HepG2 (cell line): ENCODE results near the gene PRKCE. TPM values are rescaled to one million over a fixed set of nuclear protein-coding genes. Genes with fewer than 3 reads are reported as not detected.

Experiments
- ATAC-seq: fragments of 200-7000 bp; cut with Tn5 transposase; 3 replicates; pipeline ENCODE4 v1.9.1; 2020; ENCODE audit warnings: mild to moderate bottlenecking, moderate library complexity
- BruUV-seq: library from RNA; stranded (reverse); fragments of 400-500 nt; replicated peaks from 2 replicates; lab custom pipeline; 2021; lab: Mats Ljungman, UMichigan
- CTCF ChIA-PET: fragments of 300-600 bp; formaldehyde crosslinking; extraction: SDS; loops from one replicate; lab custom pipeline; 2021; ENCODE audit warnings: low total read pairs, inconsistent platforms, low intra/inter-chr PET ratio; lab: Yijun Ruan, JAX
- POLR2A ChIA-PET: fragments of 350-600 bp; sonication (Branson Sonifier 250); formaldehyde crosslinking; loops from one replicate; lab custom pipeline; 2020; ENCODE audit warnings: antibody characterized with exemption, inconsistent platforms; lab: Yijun Ruan, JAX
- DNase-seq: peaks from one replicate; pipeline ENCODE4 v3.0.0-alpha.2; 2015; ENCODE audit warnings: low spot score
- FAIRE-seq: peaks from 3 replicates; lab custom pipeline; 2011; peaks lifted over from hg19 to GRCh38; lab: Jason Lieb, UNC
- H2AFZ ChIP-seq: one replicate; pipeline ENCODE4 v1.6.1; 2011; ENCODE audit warnings: low read length, inconsistent platforms
- H3K27ac ChIP-seq: fragments of 300-600 bp; 3 replicates; pipeline ENCODE4 v1.8.0; 2011; ENCODE audit warnings: mixed run types, mild to moderate bottlenecking, mixed read lengths, low read length, inconsistent platforms; ENCODE audit not compliant: insufficient read depth; ENCODE audit errors: extremely low read length
- H3K27me3 ChIP-seq, 2 experiments: fragments of 200-600 bp in 1 of 2; 2 replicates in 1 of 2; 3 replicates in 1 of 2; pipeline versions ENCODE4 v1.6.0 to v1.8.0; 2011; ENCODE audit warnings: low read length in 2 of 2, mild to moderate bottlenecking in 2 of 2, moderate library complexity in 2 of 2, inconsistent platforms in 1 of 2; ENCODE audit not compliant: insufficient read depth in 2 of 2, control insufficient read depth in 1 of 2
- H3K36me3 ChIP-seq, 2 experiments: fragments of 200-600 bp in 1 of 2; replicated peaks in 1 of 2; 2 replicates in 1 of 2; 3 replicates in 1 of 2; pipeline versions ENCODE4 v1.5.1 to v1.8.0; 2011; ENCODE audit warnings: low read length in 2 of 2, inconsistent platforms in 1 of 2; ENCODE audit not compliant: insufficient read depth in 2 of 2, control insufficient read depth in 1 of 2
- H3K4me1 ChIP-seq: 2 replicates; pipeline ENCODE4 v1.5.1; 2012; ENCODE audit warnings: low read length, inconsistent platforms; ENCODE audit not compliant: insufficient read depth
- H3K4me2 ChIP-seq: 2 replicates; pipeline ENCODE4 v1.6.0; 2011; ENCODE audit warnings: low read depth, low read length, inconsistent platforms
- H3K4me3 ChIP-seq, 3 experiments: fragments of 200-600 bp in 1 of 3; sonication (generic), shearing (Covaris generic) in 1 of 3; replicated peaks in 1 of 3; 2 replicates each; pipeline ENCODE4 v1.5.1; 2011 to 2016; ENCODE audit warnings: low read length in 3 of 3, inconsistent platforms in 2 of 3, low read depth in 2 of 3, mild to moderate bottlenecking in 2 of 3, control low read depth in 1 of 3, mixed read lengths in 1 of 3; ENCODE audit not compliant: insufficient read depth in 1 of 3
- H3K79me2 ChIP-seq: one replicate; pipeline ENCODE4 v1.6.1; 2011; ENCODE audit warnings: low read length, inconsistent platforms; ENCODE audit not compliant: insufficient read depth
- H3K9ac ChIP-seq: 2 replicates; pipeline ENCODE4 v1.6.0; 2011; ENCODE audit warnings: mild to moderate bottlenecking, low read depth, low read length, inconsistent platforms; ENCODE audit not compliant: insufficient read depth
- H3K9me3 ChIP-seq: 2 replicates; pipeline ENCODE4 v1.5.1; 2012; ENCODE audit warnings: mild to moderate bottlenecking, low read length
- H4K20me1 ChIP-seq: 2 replicates; pipeline ENCODE4 v1.6.0; 2011; ENCODE audit warnings: inconsistent platforms, mild to moderate bottlenecking, low read length, moderate library complexity; ENCODE audit not compliant: insufficient read depth
- CBX5 ChIP-seq: sonication (generic); formaldehyde crosslinking; IDR thresholded peaks from 2 replicates; pipeline ENCODE4 v1.4.0; 2020; ENCODE audit warnings: missing genetic modification reagents, borderline replicate concordance
- ETV5 ChIP-seq: IDR thresholded peaks from 2 replicates; pipeline ENCODE4 v1.6.1; 2018; ENCODE audit warnings: missing biosample characterization, missing genetic modification reagents, inconsistent platforms, borderline replicate concordance
- IKZF4 ChIP-seq: sonication (generic); formaldehyde crosslinking; IDR thresholded peaks from 2 replicates; pipeline ENCODE4 v1.5.1; 2020; ENCODE audit warnings: borderline replicate concordance, mild to moderate bottlenecking, low read depth, missing genetic modification reagents; ENCODE audit errors: not compliant biosample characterization
- PRPF4 ChIP-seq: fragments of 200-400 bp; formaldehyde crosslinking; IDR thresholded peaks from 2 replicates; pipeline ENCODE4 v1.6.1; 2016; ENCODE audit warnings: low read length, low read depth; ENCODE audit not compliant: poor library complexity, severe bottlenecking
- REXO4 ChIP-seq: sonication (generic); formaldehyde crosslinking; IDR thresholded peaks from 2 replicates; pipeline ENCODE4 v1.8.0; 2022; ENCODE audit warnings: missing genetic modification reagents, mild to moderate bottlenecking, borderline replicate concordance
- SMARCC2 ChIP-seq: fragments of 450-650 bp; IDR thresholded peaks from 2 replicates; pipeline ENCODE4 v1.6.1; 2017; ENCODE audit warnings: antibody characterized with exemption, mild to moderate bottlenecking
- TBP ChIP-seq: sonication (generic); formaldehyde crosslinking; IDR thresholded peaks from 2 replicates; pipeline ENCODE4 v1.5.0; 2020; ENCODE audit warnings: missing genetic modification reagents
- U2AF2 ChIP-seq: fragments of 200-400 bp; formaldehyde crosslinking; IDR thresholded peaks from 2 replicates; pipeline ENCODE4 v1.6.1; 2017; ENCODE audit warnings: low read depth, mild to moderate bottlenecking, low read length
- ZFX ChIP-seq: sonication (generic); formaldehyde crosslinking; IDR thresholded peaks from 2 replicates; pipeline ENCODE4 v1.4.0; 2020; ENCODE audit warnings: mild to moderate bottlenecking, low read depth, missing genetic modification reagents, moderate library complexity
- ZNF256 ChIP-seq: sonication (generic); formaldehyde crosslinking; conservative IDR thresholded peaks from 2 replicates; pipeline ENCODE4 v1.4.0; 2020; ENCODE audit warnings: missing genetic modification reagents
- ZNF484 ChIP-seq: sonication (generic); formaldehyde crosslinking; IDR thresholded peaks from 2 replicates; pipeline ENCODE4 v1.5.1; 2020; ENCODE audit warnings: mild to moderate bottlenecking, low read depth, missing genetic modification reagents, borderline replicate concordance
- ZNF510 ChIP-seq: sonication (generic); formaldehyde crosslinking; IDR thresholded peaks from 2 replicates; pipeline ENCODE4 v1.4.0; 2020; ENCODE audit warnings: low read depth, mild to moderate bottlenecking, missing genetic modification reagents
- ZNF547 ChIP-seq: sonication (generic); formaldehyde crosslinking; IDR thresholded peaks from 2 replicates; pipeline ENCODE4 v1.5.1; 2020; ENCODE audit warnings: mild to moderate bottlenecking, missing genetic modification reagents
- ZNF549 ChIP-seq: sonication (generic); formaldehyde crosslinking; IDR thresholded peaks from 2 replicates; pipeline ENCODE4 v1.5.0; 2020; ENCODE audit warnings: missing genetic modification reagents
- ZNF781 ChIP-seq: sonication (generic); formaldehyde crosslinking; IDR thresholded peaks from 2 replicates; pipeline ENCODE4 v1.5.1; 2020; ENCODE audit warnings: borderline replicate concordance, mild to moderate bottlenecking, missing genetic modification reagents; ENCODE audit errors: not compliant biosample characterization
- WGBS: methylation state at CpG from one replicate; pipeline ENCODE4 v1.1.6; 2017; ENCODE audit warnings: low lambda C conversion rate; 5-methylcytosine and 5-hydroxymethylcytosine counted together
- in situ Hi-C: cut with HindIII; loops from 2 replicates; pipeline ENCODE4 v1.10.0; 2017; ENCODE audit warnings: low pct_unique_long_range_greater_than_20kb; ENCODE audit not compliant: extremely low pct_ligation_motif_present
- intact Hi-C: fragments of 100-400 bp; cut with micrococcal nuclease; formaldehyde crosslinking; loops from one replicate; pipeline ENCODE4 v1.10.0; 2022; ENCODE audit not compliant: unreplicated experiment
- polyA plus RNA-seq, 8 experiments: library from polyadenylated mRNA; depleted of rRNA in 3 of 8; stranded (reverse) in 7 of 8; unstranded in 1 of 8; fragments of >200 nt; fragmentation: Illumina TruSeq in 4 of 8; extraction: Trizol in 4 of 8; gene quantifications; 2 replicates each; pipeline versions ENCODE4 v1.2.1 to v1.2.3, GENCODE V29; 2011 to 2016; ENCODE audit warnings: low read depth in 4 of 8, missing spikeins in 1 of 8, mixed read lengths in 1 of 8; ENCODE audit not compliant: insufficient read depth in 1 of 8
- total RNA-seq, 5 experiments: library from RNA; depleted of rRNA; stranded (reverse); fragments of >200 nt; fragmentation: Illumina TruSeq; extraction: Trizol; gene quantifications; 2 replicates each; pipeline ENCODE4 v1.2.3, GENCODE V29; 2016; ENCODE audit warnings: low read depth in 1 of 5

PRKCE gene
- total and polyA plus RNA-seq, 2 of the 13 experiments (the other 11 are each of a cell fraction or from before 2014, with no cell fraction given): 1.0 to 3.9 TPM

DNA sequence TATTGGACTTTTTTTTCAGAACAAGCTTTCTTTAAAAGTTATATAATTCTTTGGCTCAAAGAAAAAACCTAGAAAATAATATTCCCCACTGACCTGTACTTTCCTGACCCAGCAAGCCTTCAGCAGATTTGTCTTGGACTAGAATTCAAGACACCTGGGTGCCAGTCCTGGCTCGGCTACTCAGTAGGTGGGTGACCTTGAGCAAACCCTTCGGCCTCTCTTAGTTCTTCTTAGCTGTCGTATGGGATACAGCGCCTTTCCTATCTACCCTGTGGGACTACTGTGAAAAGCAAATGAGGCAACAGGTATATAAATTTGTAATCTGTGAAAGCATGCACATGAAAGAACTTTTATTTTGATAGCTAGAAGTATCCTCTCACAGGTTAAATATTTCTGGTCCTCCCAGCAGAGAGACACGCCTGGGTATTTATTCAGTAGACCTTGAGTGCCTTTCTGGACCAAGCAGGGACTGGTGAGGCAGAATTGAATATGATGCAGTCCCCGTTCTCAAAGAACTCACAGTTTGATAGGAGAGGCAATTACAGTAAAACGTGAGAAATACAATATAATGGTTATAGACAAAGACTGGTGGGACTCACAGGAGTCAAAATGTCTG is 576.3 kb downstream of the PRKCE start:
- Histone ChIP-seq H2AFZ (no peak overlapping the region), H3K79me2 (no peaks in the 10 kb centered on the region), H3K4me1 (peaks cover 67% of the 10 kb centered on the region), H3K27me3 (peaks cover 0 to 6% of the 10 kb centered on the region in 2 experiments; a peak in 3 of 5 replicates), H3K36me3 (no peaks in the 10 kb centered on the region), H3K9ac (no peak overlapping the region), H3K27ac (no peak overlapping the region), H4K20me1 (no peaks in the 10 kb centered on the region), H3K9me3 (no peaks in the 10 kb centered on the region), H3K4me2 (no peak overlapping the region), H3K4me3 (no peak overlapping the region)
- FAIRE-seq: no peak
- DNase-seq: no peak
- in situ Hi-C loops: no loop called here
- no peak for ATAC-seq
- CTCF ChIA-PET: no interaction called here
- intact Hi-C loops: loop anchor here (2.0 to 5.0 kb wide), 2 partner anchors 69 to 165 kb away; partner anchors contain the start of gene EPAS1
- POLR2A ChIA-PET: no interaction called here
- no TSS peak for BruUV-seq
- 62% methylated on average over 7 of the region's 7 CpGs for WGBS
- no peak for TF ChIP-seq TBP
- no peak for TF ChIP-seq PRPF4
- no peak for TF ChIP-seq U2AF2
- no peak for TF ChIP-seq ZNF510
- no peak for TF ChIP-seq CBX5
- no peak for TF ChIP-seq ZNF256 (CRISPR knock-in tag)
- no peak for TF ChIP-seq REXO4 (CRISPR knock-in tag)
- no peak for TF ChIP-seq ZFX (CRISPR knock-in tag)
- no peak for TF ChIP-seq ETV5
- TF ChIP-seq ZNF547 (CRISPR knock-in tag): no peak
- TF ChIP-seq ZNF549 (CRISPR knock-in tag): no peak
- no peak for TF ChIP-seq SMARCC2
- no peak for TF ChIP-seq ZNF484 (CRISPR knock-in tag)
- TF ChIP-seq IKZF4 (CRISPR knock-in tag): no peak
- TF ChIP-seq ZNF781 (CRISPR knock-in tag): no peak
